ENCODE data around the gene ZNF396.

The ZNF396 gene

DNA sequence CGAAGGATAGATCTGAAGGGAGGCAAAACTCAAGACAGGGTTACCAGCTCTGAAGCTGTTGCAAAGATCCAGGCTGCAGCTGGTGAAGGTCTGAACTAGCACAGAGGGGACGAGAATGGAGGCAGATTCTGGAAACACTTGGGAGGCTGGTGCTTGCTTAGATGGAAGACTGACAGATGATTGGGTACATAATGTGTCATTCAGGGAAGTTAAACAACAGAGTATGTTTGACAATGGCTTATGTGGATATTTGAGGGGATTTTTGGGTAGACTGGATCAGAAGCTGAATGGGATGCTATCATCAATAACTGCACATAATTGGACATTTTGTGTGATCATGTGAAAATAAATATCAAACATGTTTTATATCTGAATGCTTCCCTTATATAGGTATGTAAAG, 2.3 kb upstream of the ZNF396 start:
- DNase-seq: no peak

DNA sequence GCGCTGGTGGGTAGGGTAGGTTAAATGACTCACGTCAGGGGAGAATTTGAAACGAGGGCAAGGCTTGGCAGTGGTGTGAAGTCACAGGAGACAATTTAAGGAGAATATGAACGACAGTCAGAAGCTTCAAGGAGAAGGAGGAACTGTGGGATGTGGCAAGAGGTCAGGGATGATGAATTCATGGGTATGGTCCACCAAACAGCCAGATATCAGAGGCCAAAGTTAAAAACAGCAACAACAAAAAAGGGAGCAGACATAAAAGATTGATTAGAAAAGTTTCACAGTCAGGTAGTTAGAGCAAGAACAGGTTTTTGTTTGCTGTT, 1.4 kb upstream of the ZNF396 start:
- no peak for DNase-seq

DNA sequence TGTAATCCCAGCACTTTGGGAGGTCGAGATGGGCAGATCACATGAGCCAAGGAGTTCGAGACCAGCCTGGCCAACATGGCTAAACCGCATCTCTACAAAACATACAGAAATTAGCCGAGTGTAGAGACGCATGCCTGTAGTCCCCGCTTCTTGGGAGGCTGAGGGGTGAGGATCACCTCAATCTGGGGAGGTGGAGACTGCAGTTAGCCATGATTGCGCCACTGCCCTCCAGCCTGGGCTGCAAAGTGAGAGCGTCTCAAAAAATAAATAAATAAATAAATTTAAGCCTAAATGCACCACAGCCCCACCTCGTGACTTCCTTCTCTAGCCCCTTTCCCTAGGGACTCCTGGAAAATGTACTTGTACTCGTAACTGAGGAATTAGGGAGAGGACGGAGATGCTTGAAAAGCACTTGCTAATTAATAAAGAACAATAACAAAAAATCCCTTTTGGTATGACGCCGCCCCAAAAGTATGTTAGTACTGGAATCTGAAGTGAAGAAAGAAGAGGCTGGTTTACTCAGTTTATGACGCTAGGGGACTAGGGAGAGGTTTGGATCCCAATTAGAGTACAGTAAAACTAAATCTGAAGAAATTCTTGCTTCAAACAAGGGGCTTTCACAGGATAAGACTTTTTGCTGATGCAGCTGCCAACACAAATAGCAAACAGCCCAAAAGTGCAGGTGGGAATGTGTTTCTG, 887 bp upstream of the ZNF396 start:
- no peak for DNase-seq

GRCh38 chr18:35376393-35376741, 770 bp downstream of the ZNF396 start:
- DNase-seq: peak; percentile 32

DNA sequence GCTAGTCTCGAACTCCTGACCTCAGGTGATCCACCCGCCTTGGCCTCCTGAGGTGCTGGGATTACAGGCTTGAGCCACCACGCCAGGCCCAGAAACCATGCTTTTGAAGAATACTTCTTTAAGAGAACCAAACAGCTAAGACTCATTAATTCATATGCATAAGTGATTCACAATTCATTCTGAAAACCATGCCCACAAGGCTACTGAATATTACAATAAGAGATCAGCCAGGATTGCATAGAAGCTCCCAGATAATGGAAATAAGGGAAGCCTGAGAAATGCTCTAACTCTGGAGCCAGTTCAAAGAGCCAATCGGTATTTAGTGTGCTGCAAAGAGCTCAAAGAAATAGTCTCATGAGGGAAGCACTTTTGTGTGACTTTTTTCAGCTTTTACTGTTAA, 2.4 kb downstream of the ZNF396 start:
- DNase-seq: no peak

DNA sequence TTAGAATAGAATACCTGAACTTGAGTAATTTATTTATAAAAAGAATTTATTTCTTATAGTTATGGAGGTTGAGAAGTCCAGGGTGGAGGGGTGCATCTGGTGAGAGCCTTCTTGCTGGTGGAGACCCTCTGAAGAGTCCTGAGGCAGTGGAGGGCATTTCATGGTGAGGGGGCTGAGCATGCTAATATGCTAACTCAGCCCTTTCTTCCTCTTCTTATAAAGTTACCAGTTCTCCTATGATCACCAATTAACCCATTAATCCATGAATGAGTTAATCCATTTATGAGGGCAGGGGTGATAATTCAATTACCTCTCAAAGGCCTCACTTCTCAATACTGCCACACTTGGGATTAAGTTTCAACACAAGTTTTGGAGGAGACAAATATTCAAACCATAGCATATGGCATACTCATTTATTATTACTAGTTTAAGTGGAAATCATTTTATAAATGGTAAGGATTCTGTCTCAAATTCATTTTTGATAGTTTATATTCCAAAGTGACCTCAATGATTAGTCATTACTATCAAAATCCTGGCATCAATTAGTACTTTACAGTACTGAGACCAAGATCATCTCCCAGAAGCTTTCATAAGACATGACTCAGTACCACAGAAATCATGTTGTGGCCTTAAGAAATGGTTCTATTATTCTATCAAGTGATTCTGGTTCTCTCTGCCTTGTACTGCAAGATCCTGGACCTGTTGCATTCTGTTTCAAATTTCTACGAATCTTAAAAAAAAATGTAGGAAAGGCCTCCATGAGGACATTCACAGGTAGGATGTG, 5.5 kb downstream of the ZNF396 start:
- DNase-seq: no peak

- DNase-seq: no peak
These were observed 8.0 kb downstream of the ZNF396 start for GRCh38 chr18:35369126-35369525.

DNA sequence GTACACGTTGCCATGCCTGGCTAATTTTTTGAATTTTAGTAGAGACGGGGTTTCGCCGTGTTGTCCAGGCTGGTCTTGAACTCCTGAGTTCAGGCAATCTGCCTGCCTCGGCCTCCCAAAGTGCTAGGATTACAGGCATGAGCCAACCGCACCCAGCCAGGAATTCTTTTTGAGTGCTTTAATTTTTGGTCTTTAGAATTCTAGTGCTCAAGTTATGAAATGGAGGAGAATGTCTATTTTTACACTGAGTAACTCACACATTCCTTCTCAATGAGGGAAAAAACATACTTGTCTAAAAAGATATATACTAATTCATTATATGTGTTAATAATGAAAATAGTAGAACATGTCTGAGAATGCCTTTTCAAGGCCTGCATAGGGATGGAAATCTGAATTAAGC, 8.5 kb downstream of the ZNF396 start:
- no peak for DNase-seq

GRCh38 chr18:35362531-35362930, 14.6 kb downstream of the ZNF396 start:
- no peak for DNase-seq

DNA sequence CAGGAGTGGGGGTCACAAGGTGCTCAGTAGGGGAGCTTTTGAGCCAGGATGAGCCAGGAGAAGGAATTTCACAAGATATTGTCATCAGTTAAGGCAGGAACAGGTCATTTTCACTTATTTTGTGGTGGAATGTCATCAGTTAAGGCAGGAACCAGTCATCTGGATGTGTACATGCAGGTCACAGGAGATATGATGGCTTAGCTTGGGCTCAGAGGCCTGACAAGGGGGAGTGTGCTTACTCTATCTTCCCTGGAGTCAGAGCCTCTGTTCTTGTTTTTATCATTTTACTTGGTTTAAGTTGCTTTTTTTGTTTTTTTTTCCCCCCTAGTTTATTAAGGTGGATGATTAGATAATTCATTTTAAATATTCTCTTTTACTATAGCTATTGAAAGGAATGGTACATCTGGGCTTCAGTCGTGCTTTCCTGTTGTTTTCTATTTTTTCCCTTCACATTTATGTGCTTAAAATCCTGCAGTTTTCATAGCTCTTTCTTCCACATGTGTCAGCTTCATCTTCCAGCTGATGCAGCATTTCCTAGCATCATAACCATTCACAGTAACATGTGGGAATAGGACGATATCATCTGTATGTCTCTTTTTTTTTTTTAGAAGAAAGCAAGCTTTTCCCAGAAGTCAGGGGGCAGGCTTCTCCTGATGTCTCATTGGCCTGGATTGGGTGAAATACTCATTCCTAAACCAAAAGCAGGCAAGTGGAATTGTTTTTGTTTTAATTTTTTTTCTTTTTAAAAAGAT, 15.4 kb downstream of the ZNF396 start:
- DNase-seq: no peak

GRCh38 chr18:35355140-35355618, 22.0 kb downstream of the ZNF396 start:
- peak; percentile 77 for DNase-seq

DNA sequence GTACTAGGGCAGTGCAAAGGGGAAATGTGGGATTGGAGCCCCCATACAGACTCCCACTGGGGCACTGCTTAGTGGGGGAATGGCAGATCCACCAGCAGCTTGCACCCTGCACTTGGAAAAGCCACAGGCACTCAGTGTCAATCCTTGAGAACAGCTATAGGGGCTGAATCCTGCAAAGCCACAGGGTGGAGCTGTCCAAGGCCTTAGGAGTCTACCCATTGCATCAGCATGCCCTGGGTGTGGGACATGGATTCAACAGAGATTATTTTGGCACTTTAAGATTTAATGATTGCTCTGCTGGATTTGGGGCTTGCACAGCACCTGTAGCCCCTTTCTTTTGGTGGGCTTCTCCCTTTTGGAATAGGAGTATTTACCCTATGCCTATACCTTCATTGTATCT, 24.4 kb downstream of the ZNF396 start:
- no peak for DNase-seq

DNA sequence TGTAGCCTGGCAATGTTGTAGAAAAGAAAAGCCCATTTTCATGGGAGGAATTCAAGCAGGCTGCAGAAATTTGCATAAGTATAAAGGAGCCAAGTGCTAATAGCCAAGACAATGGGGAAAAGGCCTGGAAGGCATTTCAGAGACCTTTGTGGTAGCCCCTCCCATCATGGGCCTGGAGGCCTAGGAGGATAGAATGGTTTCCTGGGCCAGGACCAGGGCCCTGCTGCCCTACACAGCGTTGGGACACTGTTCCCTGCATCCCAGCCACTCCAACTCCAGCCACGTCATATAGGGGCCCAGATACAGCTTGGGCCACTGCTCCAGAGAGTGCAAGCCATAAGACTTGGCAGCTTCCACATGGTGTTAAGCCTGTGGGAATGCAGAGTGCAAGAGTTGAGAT, 24.9 kb downstream of the ZNF396 start:
- DNase-seq: no peak

- no peak for DNase-seq
These were observed 29.1 kb downstream of the ZNF396 start for GRCh38 chr18:35348001-35348400.

DNA sequence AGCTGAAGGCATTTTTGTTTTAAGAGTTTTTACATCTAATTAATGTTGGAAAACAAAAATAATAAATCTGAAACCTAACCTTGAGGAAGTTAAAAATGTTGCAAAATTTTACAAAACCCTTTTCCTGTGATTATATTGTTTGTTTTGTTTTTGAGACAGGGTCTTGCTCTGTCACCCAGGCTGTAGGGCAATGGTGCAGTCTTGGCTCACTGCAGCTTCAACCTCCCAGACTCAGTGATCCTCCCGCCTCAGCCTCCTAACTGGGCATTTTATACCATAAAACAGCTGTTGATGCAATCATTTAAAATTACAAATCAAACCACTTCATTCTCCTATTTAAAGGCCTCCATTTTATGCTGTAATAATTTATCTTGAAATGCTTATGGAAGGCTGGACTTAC, 31.2 kb downstream of the ZNF396 start:
- no peak for DNase-seq

- DNase-seq: no peak
These were observed 31.6 kb downstream of the ZNF396 start for GRCh38 chr18:35345460-35345921.

DNA sequence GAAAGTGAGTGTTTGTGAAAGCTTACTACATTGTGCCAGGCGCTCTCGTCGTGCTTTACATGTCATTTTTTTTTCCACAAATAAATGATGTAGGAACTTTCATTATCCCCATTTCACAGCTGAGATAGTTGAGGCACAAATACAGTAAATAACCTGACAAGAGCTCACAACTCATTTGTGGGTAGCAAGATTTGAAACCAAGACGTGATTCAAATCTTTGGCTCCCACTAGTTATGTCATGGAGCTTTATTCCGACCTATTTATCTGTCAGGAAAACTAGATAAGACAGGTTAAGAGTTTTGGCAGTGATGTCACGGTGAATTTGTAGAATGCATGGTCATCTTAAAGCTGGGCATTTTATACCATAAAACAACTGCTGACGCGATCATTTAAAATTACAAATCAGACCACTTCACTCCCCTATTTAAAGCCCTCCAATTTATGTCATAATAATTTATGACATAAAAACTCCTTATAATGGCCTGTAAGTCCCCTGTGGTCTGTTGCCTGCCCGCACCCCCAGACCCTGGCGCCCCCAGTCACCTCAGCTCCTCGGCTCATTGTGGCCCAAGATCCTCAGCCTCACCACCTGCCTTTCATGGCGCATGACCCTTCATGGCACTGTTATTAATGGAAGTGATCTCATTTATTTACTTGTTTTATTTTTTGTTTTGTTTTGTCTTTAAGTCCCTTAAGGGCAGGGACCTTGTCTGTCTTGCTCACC, 32.2 kb downstream of the ZNF396 start:
- DNase-seq: no peak

DNA sequence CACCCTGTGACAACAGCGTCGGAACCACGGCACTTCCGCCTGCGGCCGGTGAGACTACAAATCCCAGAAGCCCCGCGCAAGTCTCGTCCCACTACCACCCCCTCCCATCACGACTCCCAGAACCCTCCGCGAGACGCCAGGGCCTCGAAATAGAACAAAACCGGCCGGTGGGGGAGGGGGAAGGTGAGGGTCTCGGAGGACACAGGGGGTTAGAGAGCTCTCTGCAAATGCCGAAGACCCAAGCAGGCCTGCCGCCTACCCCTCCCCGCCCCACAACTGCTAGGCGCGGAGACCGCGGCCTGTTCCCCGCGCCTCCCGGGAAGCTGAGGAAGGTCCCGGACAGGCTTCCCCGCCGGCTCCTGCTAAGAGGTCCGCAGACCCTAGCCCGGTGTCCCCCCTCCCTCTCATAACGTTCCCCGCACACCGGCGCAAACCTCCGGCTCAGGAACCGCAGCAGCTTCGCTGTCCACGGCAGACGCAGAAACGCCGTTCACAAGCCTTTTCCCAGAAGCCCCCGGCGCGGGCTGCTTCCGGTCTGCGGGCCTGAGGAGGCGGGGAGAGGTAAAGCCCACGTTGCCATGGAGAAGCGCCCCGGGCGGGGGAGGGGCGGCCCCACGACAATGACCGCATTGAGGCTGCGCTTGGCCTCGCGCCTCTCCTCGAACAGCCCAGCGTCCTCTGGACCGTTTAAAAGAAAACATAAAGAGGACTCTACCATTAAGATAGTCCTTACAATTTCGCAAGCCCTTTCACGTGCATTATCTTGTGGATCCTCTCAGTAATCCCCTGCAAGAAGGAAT, 33.0 kb downstream of the ZNF396 start, which contains the start of gene ZNF24:
Gene ZNF24, minus strand, starts transcription at position 485 of the 800 bp plus-strand sequence. CDS start 3,770 bp downstream, outside the sequence.
- peak; percentile 95 for DNase-seq

- DNase-seq: no peak
These were observed 33.6 kb downstream of the ZNF396 start for GRCh38 chr18:35343488-35343935.

GRCh38 chr18:35337286-35337685, 39.9 kb downstream of the ZNF396 start:
- DNase-seq: no peak

- DNase-seq: no peak
These were observed 41.3 kb downstream of the ZNF396 start for GRCh38 chr18:35335866-35336265.

DNA sequence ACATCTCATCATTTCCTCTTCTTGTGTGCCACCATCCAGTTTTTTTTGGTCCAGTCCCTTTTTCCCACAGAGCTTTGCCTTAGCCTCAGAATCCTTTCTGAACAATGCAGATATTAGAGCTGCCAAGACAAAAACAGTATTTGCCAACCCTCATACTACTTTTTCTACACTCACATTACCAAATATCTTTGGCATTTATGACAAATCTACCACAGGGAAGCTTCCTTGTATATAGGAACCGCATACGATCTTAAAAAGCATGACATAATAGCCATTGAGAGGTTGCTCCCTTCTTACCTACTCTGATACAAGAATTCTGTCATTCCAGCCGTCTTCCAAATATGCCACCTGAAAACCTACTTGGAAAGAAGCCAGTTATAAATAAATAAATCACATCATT, 42.3 kb downstream of the ZNF396 start:
- DNase-seq: no peak
